IPS-NIHi11 (cell line): ENCODE results near the gene MOCS3.

Experiments used
- DNase-seq: peaks from one replicate; pipeline ENCODE4 v3.0.0; 2012; ENCODE audit warnings: mixed read lengths, low spot score

MOCS3 gene

DNA sequence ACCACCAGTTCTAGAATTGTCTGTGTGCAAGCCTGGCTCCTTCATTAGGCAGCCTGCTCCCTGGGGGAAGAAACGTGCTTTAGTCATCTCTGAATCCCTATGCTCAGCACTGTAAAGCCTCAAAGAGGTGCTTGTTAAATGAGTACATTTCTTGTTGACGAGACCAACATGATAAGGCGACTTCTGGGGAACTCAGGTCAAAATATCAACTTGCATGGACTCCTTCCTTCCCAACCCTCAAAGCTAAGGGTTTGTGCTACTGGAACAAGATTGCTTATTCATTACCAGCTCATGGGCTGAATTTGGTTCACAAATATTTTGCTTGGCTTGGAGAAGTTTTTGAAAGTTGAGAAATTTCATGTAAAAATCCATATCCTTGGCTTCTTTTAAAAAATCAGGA is 53.7 kb downstream of the MOCS3 start:
- no peak for DNase-seq
